Measurements from ENCODE around the gene NUFIP2.

NUFIP2 gene

DNA sequence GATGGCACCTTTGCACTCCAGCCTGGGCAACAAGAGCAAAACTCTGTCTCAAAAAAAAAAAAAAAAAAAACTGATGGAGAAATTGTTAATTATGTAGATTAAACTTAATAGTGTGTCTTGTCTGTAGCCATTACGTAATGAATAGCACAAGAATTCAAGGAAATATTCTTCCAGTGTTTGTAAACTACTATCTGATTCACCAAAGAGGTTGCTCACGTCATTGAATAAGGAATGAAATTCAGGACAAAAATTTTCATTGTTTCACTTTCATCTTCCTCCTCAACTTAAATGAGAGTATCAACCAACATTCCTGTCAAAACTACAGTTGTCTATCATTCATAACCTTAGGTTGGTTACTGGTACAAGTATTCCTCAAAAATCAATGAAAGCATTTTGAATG, 83.1 kb downstream of the NUFIP2 start:
- Histone ChIP-seq H3K4ac (ENCODE audit: low read length) (no peak overlapping the region), H3K27me3 (ENCODE audit: control insufficient read depth in 3 of 3, insufficient read depth in 3 of 3, low read depth in 1 of 3, low read length in 3 of 3) (no peaks in the 10 kb centered on the region), H2AFZ (ENCODE audit: low read length) (no peak overlapping the region), H3K9ac (ENCODE audit: low read depth, low read length, poor library complexity) (no peak overlapping the region), H3K18ac (ENCODE audit: low read length) (no peak overlapping the region), H2BK12ac (ENCODE audit: low read length) (no peak overlapping the region), H4K91ac (ENCODE audit: low read depth, low read length, poor library complexity) (no peak overlapping the region), H3K36me3 (replicated peaks in 1 of 2; ENCODE audit: control insufficient read depth in 2 of 2, insufficient read depth in 2 of 2, low read length in 2 of 2) (no peaks in the 10 kb centered on the region), H3K23ac (ENCODE audit: low read depth, low read length, poor library complexity) (no peak overlapping the region), H3K9me3 (replicated peaks in 1 of 2; ENCODE audit: control insufficient read depth in 2 of 2, insufficient read depth in 1 of 2, low read depth in 1 of 2, low read length in 2 of 2) (no peaks in the 10 kb centered on the region), H2AK5ac (ENCODE audit: low read depth, low read length) (no peak overlapping the region), H3K4me1 (ENCODE audit: control insufficient read depth in 2 of 2, insufficient read depth in 1 of 2, low read depth in 1 of 2, low read length in 2 of 2) (peaks cover 10 to 11% of the 10 kb centered on the region in 2 donors), H2BK15ac (ENCODE audit: low read length) (no peak overlapping the region), H3K14ac (ENCODE audit: low read length) (no peak overlapping the region), H2BK120ac (ENCODE audit: low read depth, low read length) (no peak overlapping the region), H3K27ac (replicated peaks; ENCODE audit: low read length) (no peak overlapping the region), H3K79me1 (ENCODE audit: low read depth, low read length) (no peaks in the 10 kb centered on the region), H2BK5ac (ENCODE audit: low read length) (no peak overlapping the region), H4K8ac (ENCODE audit: low read depth, low read length) (no peak overlapping the region), H3K4me3 (ENCODE audit: low read length in 2 of 2) (no peak overlapping the region), H3K4me2 (ENCODE audit: insufficient read depth, low read length, poor library complexity, severe bottlenecking) (no peak overlapping the region)
- no peak for DNase-seq (ENCODE audit: low spot score)
- WGBS, 2 donors (ENCODE audit: extremely low coverage in 2 of 2, insufficient read length in 2 of 2, insufficient replicate concordance in 1 of 2), result no CpG with 5 or more reads among the region's 2 CpGs

GRCh38 chr17:29209073-29209472, 84.9 kb downstream of the NUFIP2 start:
- no CpG with 5 or more reads among the region's 5 CpGs for WGBS, 2 donors (ENCODE audit: extremely low coverage in 2 of 2, insufficient read length in 2 of 2, insufficient replicate concordance in 1 of 2)
- no peak for DNase-seq (ENCODE audit: low spot score)
- H4K8ac ChIP-seq (ENCODE audit: low read depth, low read length), result no peak overlapping the region
- H3K18ac ChIP-seq (ENCODE audit: low read length), result peak overlapping the region; percentile 42
- no peaks in the 10 kb centered on the region for H3K79me1 ChIP-seq (ENCODE audit: low read depth, low read length)
- peaks cover 10 to 11% of the 10 kb centered on the region in 2 donors for H3K4me1 ChIP-seq (ENCODE audit: control insufficient read depth in 2 of 2, insufficient read depth in 1 of 2, low read depth in 1 of 2, low read length in 2 of 2)
- no peak overlapping the region for H3K4me2 ChIP-seq (ENCODE audit: insufficient read depth, low read length, poor library complexity, severe bottlenecking)
- H2AFZ ChIP-seq (ENCODE audit: low read length), result peak overlapping the region; percentile 54
- no peaks in the 10 kb centered on the region for H3K9me3 ChIP-seq (replicated peaks in 1 of 2; ENCODE audit: control insufficient read depth in 2 of 2, insufficient read depth in 1 of 2, low read depth in 1 of 2, low read length in 2 of 2)
- no peak overlapping the region for H2BK120ac ChIP-seq (ENCODE audit: low read depth, low read length)
- no peak overlapping the region for H3K14ac ChIP-seq (ENCODE audit: low read length)
- H2BK15ac ChIP-seq (ENCODE audit: low read length), result no peak overlapping the region
- no peak overlapping the region for H2BK12ac ChIP-seq (ENCODE audit: low read length)
- no peak overlapping the region for H2AK5ac ChIP-seq (ENCODE audit: low read depth, low read length)
- H4K91ac ChIP-seq (ENCODE audit: low read depth, low read length, poor library complexity), result no peak overlapping the region
- H3K36me3 ChIP-seq (replicated peaks in 1 of 2; ENCODE audit: control insufficient read depth in 2 of 2, insufficient read depth in 2 of 2, low read length in 2 of 2), result no peaks in the 10 kb centered on the region
- H3K27me3 ChIP-seq (ENCODE audit: control insufficient read depth in 3 of 3, insufficient read depth in 3 of 3, low read depth in 1 of 3, low read length in 3 of 3), result no peaks in the 10 kb centered on the region
- no peak overlapping the region for H3K9ac ChIP-seq (ENCODE audit: low read depth, low read length, poor library complexity)
- no peak overlapping the region for H3K4ac ChIP-seq (ENCODE audit: low read length)
- H3K23ac ChIP-seq (ENCODE audit: low read depth, low read length, poor library complexity), result no peak overlapping the region
- H2BK5ac ChIP-seq (ENCODE audit: low read length), result no peak overlapping the region
- no peak overlapping the region for H3K27ac ChIP-seq (replicated peaks; ENCODE audit: low read length)
- H3K4me3 ChIP-seq (ENCODE audit: low read length in 2 of 2), result no peak overlapping the region

- Histone ChIP-seq H4K8ac (ENCODE audit: low read depth, low read length) (no peak overlapping the region), H3K23ac (ENCODE audit: low read depth, low read length, poor library complexity) (no peak overlapping the region), H2AFZ (ENCODE audit: low read length) (peak overlapping the region; percentile 12), H3K4me2 (ENCODE audit: insufficient read depth, low read length, poor library complexity, severe bottlenecking) (no peak overlapping the region), H2BK5ac (ENCODE audit: low read length) (no peak overlapping the region), H3K9ac (ENCODE audit: low read depth, low read length, poor library complexity) (no peak overlapping the region), H3K4me1 (ENCODE audit: control insufficient read depth in 2 of 2, insufficient read depth in 1 of 2, low read depth in 1 of 2, low read length in 2 of 2) (peaks cover 10 to 11% of the 10 kb centered on the region in 2 donors), H3K4me3 (ENCODE audit: low read length in 2 of 2) (no peak overlapping the region), H3K79me1 (ENCODE audit: low read depth, low read length) (no peaks in the 10 kb centered on the region), H4K91ac (ENCODE audit: low read depth, low read length, poor library complexity) (no peak overlapping the region), H2BK120ac (ENCODE audit: low read depth, low read length) (no peak overlapping the region), H3K4ac (ENCODE audit: low read length) (no peak overlapping the region), H3K27ac (replicated peaks; ENCODE audit: low read length) (no peak overlapping the region), H3K36me3 (replicated peaks in 1 of 2; ENCODE audit: control insufficient read depth in 2 of 2, insufficient read depth in 2 of 2, low read length in 2 of 2) (no peaks in the 10 kb centered on the region), H3K9me3 (replicated peaks in 1 of 2; ENCODE audit: control insufficient read depth in 2 of 2, insufficient read depth in 1 of 2, low read depth in 1 of 2, low read length in 2 of 2) (no peaks in the 10 kb centered on the region), H3K27me3 (ENCODE audit: control insufficient read depth in 3 of 3, insufficient read depth in 3 of 3, low read depth in 1 of 3, low read length in 3 of 3) (no peaks in the 10 kb centered on the region), H3K18ac (ENCODE audit: low read length) (no peak overlapping the region), H2BK15ac (ENCODE audit: low read length) (no peak overlapping the region), H2AK5ac (ENCODE audit: low read depth, low read length) (no peak overlapping the region), H3K14ac (ENCODE audit: low read length) (no peak overlapping the region), H2BK12ac (ENCODE audit: low read length) (no peak overlapping the region)
- DNase-seq (ENCODE audit: low spot score), result no peak
- no CpG with 5 or more reads among the region's 2 CpGs for WGBS, 2 donors (ENCODE audit: extremely low coverage in 2 of 2, insufficient read length in 2 of 2, insufficient replicate concordance in 1 of 2)
Measured at GRCh38 chr17:29207975-29208374, 86.0 kb downstream of the NUFIP2 start.

Measured in neuronal stem cell (in vitro differentiated cells).